Measurements from ENCODE around the gene ADAR. TPM values are rescaled to one million over a fixed set of nuclear protein-coding genes. Genes with fewer than 3 reads are reported as not detected.

The ADAR gene
- total RNA-seq, 1 donor from 2014 or later: 65.3 TPM

GRCh38 chr1:154614247-154614646 lies 6.3 kb upstream of the ADAR start:
- intact Hi-C loops (cut with DNase I): no loop called here
- no peak overlapping the region for H3K27ac ChIP-seq
- H3K9me3 ChIP-seq: no peaks in the 10 kb centered on the region
- H3K4me3 ChIP-seq: no peak overlapping the region
- H3K36me3 ChIP-seq: no peaks in the 10 kb centered on the region
- H3K4me1 ChIP-seq: peaks cover 0 to 3% of the 10 kb centered on the region in 2 donors
- H3K27me3 ChIP-seq: no peaks in the 10 kb centered on the region
- no peak for DNase-seq (ENCODE audit: low spot score in 2 of 2)
- TF ChIP-seq, protein P1, sequence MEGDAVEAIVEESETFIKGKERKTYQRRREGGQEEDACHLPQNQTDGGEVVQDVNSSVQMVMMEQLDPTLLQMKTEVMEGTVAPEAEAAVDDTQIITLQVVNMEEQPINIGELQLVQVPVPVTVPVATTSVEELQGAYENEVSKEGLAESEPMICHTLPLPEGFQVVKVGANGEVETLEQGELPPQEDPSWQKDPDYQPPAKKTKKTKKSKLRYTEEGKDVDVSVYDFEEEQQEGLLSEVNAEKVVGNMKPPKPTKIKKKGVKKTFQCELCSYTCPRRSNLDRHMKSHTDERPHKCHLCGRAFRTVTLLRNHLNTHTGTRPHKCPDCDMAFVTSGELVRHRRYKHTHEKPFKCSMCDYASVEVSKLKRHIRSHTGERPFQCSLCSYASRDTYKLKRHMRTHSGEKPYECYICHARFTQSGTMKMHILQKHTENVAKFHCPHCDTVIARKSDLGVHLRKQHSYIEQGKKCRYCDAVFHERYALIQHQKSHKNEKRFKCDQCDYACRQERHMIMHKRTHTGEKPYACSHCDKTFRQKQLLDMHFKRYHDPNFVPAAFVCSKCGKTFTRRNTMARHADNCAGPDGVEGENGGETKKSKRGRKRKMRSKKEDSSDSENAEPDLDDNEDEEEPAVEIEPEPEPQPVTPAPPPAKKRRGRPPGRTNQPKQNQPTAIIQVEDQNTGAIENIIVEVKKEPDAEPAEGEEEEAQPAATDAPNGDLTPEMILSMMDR (IDR thresholded peaks at IDR 0.05): no peak

DNA sequence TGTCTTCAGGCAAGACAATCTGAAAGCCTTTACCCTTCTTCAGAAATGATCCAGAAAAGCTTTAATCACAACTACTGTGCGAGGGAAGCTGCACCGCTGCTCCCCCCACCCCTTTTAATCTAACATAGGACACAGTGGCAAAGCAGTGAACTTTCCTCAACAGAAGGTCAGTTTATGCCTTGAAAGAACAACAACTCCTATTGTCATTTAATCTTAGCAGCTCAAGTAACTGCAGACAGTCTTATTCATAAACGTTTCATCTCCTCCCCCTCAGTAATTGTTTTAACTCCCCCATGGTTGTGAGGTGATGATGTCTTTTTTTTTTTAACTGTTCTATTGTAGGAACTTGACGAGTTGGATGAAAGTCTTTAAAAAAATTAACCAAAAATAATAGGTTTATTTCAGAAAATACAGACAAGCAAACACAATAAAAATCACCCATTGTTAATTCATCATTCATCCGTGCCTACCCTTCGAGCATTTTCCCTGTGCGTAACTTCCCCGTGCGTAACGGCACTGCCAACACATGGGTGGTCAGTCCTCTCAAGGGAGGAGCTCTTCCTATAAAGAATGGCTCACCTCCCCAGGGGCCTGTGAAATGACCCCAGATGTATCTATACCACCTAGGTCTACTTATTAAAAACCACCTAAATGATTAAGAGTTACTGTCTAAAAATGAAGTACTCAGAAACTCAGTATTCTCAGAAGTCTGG lies 3.3 kb upstream of the ADAR start:
- Histone ChIP-seq H3K9me3 (no peaks in the 10 kb centered on the region), H3K4me3 (no peak overlapping the region), H3K36me3 (no peaks in the 10 kb centered on the region), H3K27ac (no peak overlapping the region), H3K27me3 (no peaks in the 10 kb centered on the region), H3K4me1 (peaks cover 0 to 15% of the 10 kb centered on the region in 2 donors)
- intact Hi-C loops (cut with DNase I): no loop called here
- TF ChIP-seq, protein P1 (IDR thresholded peaks at IDR 0.05): no peak
- DNase-seq (ENCODE audit: low spot score in 2 of 2): no peak

- TF ChIP-seq, protein P1 (IDR thresholded peaks at IDR 0.05): no peak
- Histone ChIP-seq H3K4me1 (peaks cover 0 to 20% of the 10 kb centered on the region in 2 donors), H3K36me3 (no peaks in the 10 kb centered on the region), H3K27ac (peak overlapping the region; percentile 96), H3K27me3 (no peaks in the 10 kb centered on the region), H3K9me3 (no peaks in the 10 kb centered on the region), H3K4me3 (peak overlapping the region; percentile 73 to 95)
- DNase-seq (ENCODE audit: low spot score in 2 of 2): no peak
- intact Hi-C loops (cut with DNase I): no loop called here
Measured at GRCh38 chr1:154609398-154610380, 1.7 kb upstream of the ADAR start.

- peak in 1 of 2 donors; percentile 76 for DNase-seq (ENCODE audit: low spot score in 2 of 2)
- no peaks in the 10 kb centered on the region for H3K9me3 ChIP-seq
- H3K4me3 ChIP-seq: peak overlapping the region; percentile 73 to 95
- H3K27ac ChIP-seq: peak overlapping the region; percentile 96
- no peaks in the 10 kb centered on the region for H3K36me3 ChIP-seq
- TF ChIP-seq, protein P1 (IDR thresholded peaks at IDR 0.05): no peak
- intact Hi-C loops (cut with DNase I): loop anchor here (1.0 kb wide), 2 partner anchors 19 to 49 kb away; no protein-coding TSS in a partner anchor
- H3K4me1 ChIP-seq: peaks cover 0 to 24% of the 10 kb centered on the region in 2 donors
- no peaks in the 10 kb centered on the region for H3K27me3 ChIP-seq
Measured at GRCh38 chr1:154608397-154609270, 648 bp upstream of the ADAR start.

GRCh38 chr1:154607106-154607608 lies 829 bp downstream of the ADAR start:
- intact Hi-C loops (cut with DNase I): loop anchor here (2.0 kb wide), 1 partner anchor 386 kb away; the partner anchor contains the start of gene UBAP2L
- Histone ChIP-seq H3K27ac (peak overlapping the region; percentile 96), H3K4me1 (peaks cover 0 to 24% of the 10 kb centered on the region in 2 donors), H3K36me3 (peaks cover 0 to 6% of the 10 kb centered on the region in 2 donors), H3K27me3 (no peaks in the 10 kb centered on the region), H3K9me3 (no peaks in the 10 kb centered on the region), H3K4me3 (peak overlapping the region; percentile 73 to 95)
- TF ChIP-seq, protein P1 (IDR thresholded peaks at IDR 0.05): no peak
- no peak for DNase-seq (ENCODE audit: low spot score in 2 of 2)
